ENCODE data around the gene SMIM35.

DNA sequence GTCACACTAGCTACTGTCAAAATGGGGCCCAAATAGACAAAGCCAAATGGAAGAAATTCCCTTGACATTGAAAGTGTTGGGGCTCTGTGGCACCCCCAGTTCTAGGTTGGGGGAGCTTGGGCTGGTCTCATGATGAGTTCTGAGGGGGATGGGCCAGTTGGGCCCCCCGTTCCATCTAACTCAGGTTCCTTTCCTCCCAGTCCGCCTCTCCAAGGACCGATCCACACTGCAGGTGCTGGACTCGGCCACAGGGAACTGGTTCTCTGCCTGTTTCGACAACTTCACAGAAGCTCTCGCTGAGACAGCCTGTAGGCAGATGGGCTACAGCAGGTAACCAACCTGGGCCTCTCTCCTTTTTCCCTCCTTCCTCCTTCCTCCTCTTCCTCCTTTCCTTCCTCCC lies 17.7 kb upstream of the SMIM35 start:
- TF ChIP-seq, protein P1, sequence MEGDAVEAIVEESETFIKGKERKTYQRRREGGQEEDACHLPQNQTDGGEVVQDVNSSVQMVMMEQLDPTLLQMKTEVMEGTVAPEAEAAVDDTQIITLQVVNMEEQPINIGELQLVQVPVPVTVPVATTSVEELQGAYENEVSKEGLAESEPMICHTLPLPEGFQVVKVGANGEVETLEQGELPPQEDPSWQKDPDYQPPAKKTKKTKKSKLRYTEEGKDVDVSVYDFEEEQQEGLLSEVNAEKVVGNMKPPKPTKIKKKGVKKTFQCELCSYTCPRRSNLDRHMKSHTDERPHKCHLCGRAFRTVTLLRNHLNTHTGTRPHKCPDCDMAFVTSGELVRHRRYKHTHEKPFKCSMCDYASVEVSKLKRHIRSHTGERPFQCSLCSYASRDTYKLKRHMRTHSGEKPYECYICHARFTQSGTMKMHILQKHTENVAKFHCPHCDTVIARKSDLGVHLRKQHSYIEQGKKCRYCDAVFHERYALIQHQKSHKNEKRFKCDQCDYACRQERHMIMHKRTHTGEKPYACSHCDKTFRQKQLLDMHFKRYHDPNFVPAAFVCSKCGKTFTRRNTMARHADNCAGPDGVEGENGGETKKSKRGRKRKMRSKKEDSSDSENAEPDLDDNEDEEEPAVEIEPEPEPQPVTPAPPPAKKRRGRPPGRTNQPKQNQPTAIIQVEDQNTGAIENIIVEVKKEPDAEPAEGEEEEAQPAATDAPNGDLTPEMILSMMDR (IDR thresholded peaks at IDR 0.05) = no peak
- TF ChIP-seq POLR2A (IDR thresholded peaks at IDR 0.05) = no peak
